EL (cell line): ENCODE measurements around the gene WDR7.

Experiments used
- DNase-seq: peaks from one replicate; pipeline ENCODE4 v3.0.0-alpha.2; 2016

Gene WDR7

GRCh38 chr18:57052173-57052572 is 401.0 kb downstream of the WDR7 start:
- no peak for DNase-seq

- no peak for DNase-seq
Measured at GRCh38 chr18:57052759-57053158, 401.6 kb downstream of the WDR7 start.

GRCh38 chr18:57054891-57055290 is 403.7 kb downstream of the WDR7 start:
- DNase-seq = peak; percentile 12

- DNase-seq = no peak
Measured at GRCh38 chr18:57057890-57058289, 406.7 kb downstream of the WDR7 start.

GRCh38 chr18:57058734-57059133 is 407.6 kb downstream of the WDR7 start:
- DNase-seq = no peak

- DNase-seq = no peak
Measured at GRCh38 chr18:57059366-57059765, 408.2 kb downstream of the WDR7 start.

- DNase-seq = no peak
Measured at GRCh38 chr18:57060814-57061213, 409.7 kb downstream of the WDR7 start.

GRCh38 chr18:57062178-57062577 is 411.0 kb downstream of the WDR7 start:
- DNase-seq = no peak

GRCh38 chr18:57062844-57063243 is 411.7 kb downstream of the WDR7 start:
- no peak for DNase-seq

GRCh38 chr18:57063601-57064103 is 412.5 kb downstream of the WDR7 start:
- DNase-seq = no peak

- no peak for DNase-seq
Measured at GRCh38 chr18:57073501-57074187, 422.5 kb downstream of the WDR7 start.

- no peak for DNase-seq
Measured at GRCh38 chr18:57075716-57076400, 424.7 kb downstream of the WDR7 start.

GRCh38 chr18:57077005-57077765 is 426.0 kb downstream of the WDR7 start:
- DNase-seq = no peak

GRCh38 chr18:57077786-57078552 is 426.8 kb downstream of the WDR7 start:
- DNase-seq = no peak

- no peak for DNase-seq
Measured at GRCh38 chr18:57078614-57079013, 427.5 kb downstream of the WDR7 start.

GRCh38 chr18:57080479-57080878 is 429.3 kb downstream of the WDR7 start:
- no peak for DNase-seq

- no peak for DNase-seq
Measured at GRCh38 chr18:57081899-57082298, 430.7 kb downstream of the WDR7 start.

GRCh38 chr18:57083485-57083884 is 432.3 kb downstream of the WDR7 start:
- DNase-seq = no peak

- peak; percentile 44 for DNase-seq
Measured at GRCh38 chr18:57084331-57085271, 433.4 kb downstream of the WDR7 start.

- DNase-seq = no peak
Measured at GRCh38 chr18:57085371-57085770, 434.2 kb downstream of the WDR7 start.

- no peak for DNase-seq
Measured at GRCh38 chr18:57086163-57086562, 435.0 kb downstream of the WDR7 start.
